ENCODE results near the gene ZNF248. TPM values are rescaled to one million over a fixed set of nuclear protein-coding genes. Genes with fewer than 3 reads are reported as not detected.

The ZNF248 gene
- total and polyA plus RNA-seq, 5 experiments from 2014 or later, result 4.8 to 19.1 (median 6.7) TPM

Other genes starting within 250 kb of the ZNF248 start
- 10 to 100 TPM in 1 of 2 experiments, 1 to 10 TPM in 1; 9.6 to 11.0 TPM for gene ZNF25, start 119.0 kb upstream of the ZNF248 start, total RNA-seq
- 1 to 10 TPM; 3.6 to 5.9 (median 5.3) TPM for gene ZNF25, start 119.0 kb upstream of the ZNF248 start, polyA plus RNA-seq
- 10 to 100 TPM; 68.5 to 76.1 TPM for gene ZNF33A, start 153.1 kb upstream of the ZNF248 start, total RNA-seq
- 10 to 100 TPM; 13.4 to 21.4 (median 19.3) TPM for gene ZNF33A, start 153.1 kb upstream of the ZNF248 start, polyA plus RNA-seq
- 10 to 100 TPM; 28.0 to 28.2 TPM for gene ZNF37A, start 236.7 kb upstream of the ZNF248 start, total RNA-seq
- 1 to 10 TPM; 1.9 to 4.7 (median 4.6) TPM for gene ZNF37A, start 236.7 kb upstream of the ZNF248 start, polyA plus RNA-seq